IMR-90 (cell line): ENCODE results near the gene LTBP4.

Experiments
- BHLHE40 ChIP-seq: fragments of 150-350 bp; IDR thresholded peaks from 2 replicates; pipeline ENCODE4 v1.6.1; 2016; ENCODE audit warnings: mild to moderate bottlenecking, low read depth, low read length
- CEBPB ChIP-seq: IDR thresholded peaks from 2 replicates; pipeline ENCODE4 v1.6.1; 2012; ENCODE audit warnings: low read depth, low read length, improper control_type of control experiment
- CHD1 ChIP-seq: IDR thresholded peaks from 2 replicates; pipeline ENCODE4 v1.6.1; 2012; ENCODE audit warnings: low read depth, low read length, improper control_type of control experiment
- CTCF ChIP-seq: conservative IDR thresholded peaks from 2 replicates; pipeline ENCODE4 v1.5.1; 2012; ENCODE audit warnings: mild to moderate bottlenecking, low read depth, low read length, improper control_type of control experiment
- MAFK ChIP-seq: IDR thresholded peaks from 2 replicates; pipeline ENCODE4 v1.6.1; 2012; ENCODE audit warnings: low read depth, low read length, improper control_type of control experiment
- MXI1 ChIP-seq: IDR thresholded peaks from 2 replicates; pipeline ENCODE4 v1.6.1; 2012; ENCODE audit warnings: low read depth, mild to moderate bottlenecking, low read length, moderate library complexity, borderline replicate concordance
- NFE2L2 ChIP-seq: fragments of 150-350 bp; IDR thresholded peaks from 2 replicates; pipeline ENCODE4 v1.6.1; 2016; ENCODE audit warnings: low read depth, mild to moderate bottlenecking, low read length
- POLR2A ChIP-seq: IDR thresholded peaks from 2 replicates; pipeline ENCODE4 v1.6.1; 2012; ENCODE audit warnings: mild to moderate bottlenecking, low read depth, low read length
- RAD21 ChIP-seq: IDR thresholded peaks from 2 replicates; pipeline ENCODE4 v1.6.1; 2012; ENCODE audit warnings: low read length, improper control_type of control experiment
- RCOR1 ChIP-seq: IDR thresholded peaks from 2 replicates; pipeline ENCODE4 v1.6.1; 2012; ENCODE audit warnings: mild to moderate bottlenecking, low read length, improper control_type of control experiment; ENCODE audit not compliant: insufficient replicate concordance
- SMC3 ChIP-seq: fragments of 150-350 bp; IDR thresholded peaks from 2 replicates; pipeline ENCODE4 v1.6.1; 2016; ENCODE audit warnings: low read depth, mild to moderate bottlenecking, antibody characterized with exemption, low read length, moderate library complexity
- USF2 ChIP-seq: fragments of 150-350 bp; IDR thresholded peaks from 2 replicates; pipeline ENCODE4 v1.6.1; 2017; ENCODE audit warnings: mild to moderate bottlenecking, antibody characterized with exemption, low read length, low read depth

GRCh38 chr19:40632311-40633036 lies 31.3 kb downstream of the LTBP4 start:
- TF ChIP-seq POLR2A (no peak), MXI1 (no peak), RAD21 (no peak), CTCF (no peak), CHD1 (no peak), USF2 (no peak), NFE2L2 (no peak), SMC3 (no peak), RCOR1 (no peak), CEBPB (no peak), BHLHE40 (no peak), MAFK (no peak)
